Stimulated activated CD4-positive, alpha-beta T cell treated with anti-CD3 and anti-CD28 coated beads, Interleukin-4, amount 100 ng/mL, for 24 hours (primary cell): Measurements from ENCODE around the gene APLNR.

Experiments
- DNase-seq: peaks from one replicate; pipeline ENCODE4 v3.0.0-alpha.2; 2020

Gene APLNR

DNA sequence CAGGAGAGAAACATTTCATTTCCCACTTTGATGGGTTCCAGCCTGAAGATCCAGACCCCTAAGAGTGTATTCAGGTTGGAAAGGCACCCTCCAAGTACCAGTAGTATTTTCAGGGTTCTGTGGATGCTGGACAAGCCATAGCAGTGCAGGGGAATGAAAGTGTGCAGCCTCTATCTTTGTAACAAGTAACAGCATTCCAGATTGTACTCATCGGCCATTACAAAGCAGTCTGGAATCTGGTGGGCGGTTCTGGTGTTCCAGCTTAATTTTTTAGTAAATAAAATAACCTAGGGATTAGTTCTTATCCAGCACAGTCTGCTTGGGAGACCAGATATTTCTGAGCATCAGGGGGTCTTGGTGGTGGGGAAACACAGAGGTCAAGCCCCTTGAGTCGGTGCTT lies 22.6 kb downstream of the APLNR start:
- DNase-seq, result no peak

DNA sequence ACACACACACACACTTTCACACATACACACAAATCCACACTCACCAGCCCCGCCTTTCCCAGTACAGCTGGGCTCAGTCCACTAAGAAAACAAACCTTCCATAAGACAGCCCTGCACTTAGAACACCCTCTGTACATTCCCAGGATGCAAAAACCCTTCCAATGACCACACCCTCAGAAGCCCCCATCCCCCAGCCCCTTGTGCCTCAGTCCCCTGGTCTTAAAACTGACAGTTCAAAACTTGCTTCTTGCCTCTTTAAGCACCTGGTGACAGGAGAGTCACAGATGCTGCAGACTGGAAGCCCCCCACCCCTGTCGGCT lies 23.0 kb downstream of the APLNR start:
- no peak for DNase-seq

DNA sequence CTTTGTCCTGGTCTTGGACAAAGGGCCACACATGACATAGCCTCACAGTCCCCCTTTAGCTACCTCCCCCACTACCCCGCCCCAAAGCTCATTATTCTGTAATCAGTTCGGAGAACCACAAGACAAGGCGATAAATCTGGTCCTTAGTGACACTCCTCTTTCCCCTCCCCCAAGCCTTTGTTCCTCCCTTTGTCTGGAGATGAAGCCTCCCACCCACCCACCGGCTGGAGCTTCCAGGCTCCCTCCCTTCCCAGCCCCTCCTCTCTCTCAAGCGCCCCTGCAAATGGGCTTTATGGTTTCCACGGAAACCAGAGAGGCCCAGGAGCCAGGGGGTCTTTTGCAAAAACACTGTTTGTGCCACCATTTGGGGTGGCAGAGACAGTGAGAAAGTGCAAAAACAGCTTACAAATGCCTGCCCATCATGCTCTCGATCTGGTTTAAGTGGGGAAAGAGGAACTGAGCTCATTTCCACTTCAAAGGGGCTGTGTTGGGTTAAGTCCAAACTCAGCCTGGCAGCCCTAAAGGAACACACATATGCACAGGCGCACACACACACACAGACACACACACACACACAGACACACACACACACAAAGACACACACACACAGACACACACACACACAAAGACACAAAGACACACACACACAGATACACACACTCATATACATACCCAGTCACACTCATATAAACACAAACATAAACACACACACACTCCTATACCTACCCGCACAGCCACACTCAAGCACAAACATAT lies 23.5 kb downstream of the APLNR start:
- no peak for DNase-seq

DNA sequence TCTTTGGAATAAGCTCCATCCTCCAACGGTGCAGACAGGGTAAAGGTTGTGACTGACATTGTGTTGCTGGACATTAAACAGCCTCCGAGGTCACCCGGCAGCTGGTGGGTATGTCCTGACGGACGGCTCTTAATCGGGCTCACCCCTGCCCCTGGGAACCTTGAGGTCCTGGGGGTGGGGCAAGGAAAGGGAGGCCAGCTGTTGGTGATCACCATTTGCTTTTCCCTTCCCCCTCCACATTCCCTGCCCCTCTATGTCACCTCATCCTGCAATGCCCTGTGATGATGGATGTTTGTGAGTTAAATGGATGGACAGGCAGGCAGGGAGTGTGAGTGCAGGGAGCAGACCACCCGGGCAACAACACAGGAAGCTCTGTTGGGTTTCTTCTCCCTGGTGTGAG lies 26.3 kb downstream of the APLNR start:
- DNase-seq, result no peak

DNA sequence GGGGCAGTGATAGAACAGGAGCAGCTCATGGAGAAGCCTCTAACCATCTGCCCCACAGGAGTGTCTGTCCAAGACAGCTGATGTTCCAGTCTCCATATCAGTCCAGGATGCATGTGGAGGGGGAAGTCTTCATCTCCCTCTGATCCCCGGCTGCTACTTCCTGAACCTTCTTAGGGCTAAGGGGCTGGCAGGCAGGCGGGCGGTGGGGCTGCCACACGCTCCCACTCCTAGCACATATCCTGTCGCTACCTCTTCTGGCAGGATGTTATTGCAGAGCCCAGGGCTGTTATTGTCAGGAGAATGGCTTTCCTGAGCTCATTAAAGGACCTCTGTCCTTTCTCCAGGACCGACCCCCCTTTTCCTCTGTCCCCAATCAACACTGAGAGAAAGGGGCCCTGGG lies 29.9 kb downstream of the APLNR start:
- no peak for DNase-seq

DNA sequence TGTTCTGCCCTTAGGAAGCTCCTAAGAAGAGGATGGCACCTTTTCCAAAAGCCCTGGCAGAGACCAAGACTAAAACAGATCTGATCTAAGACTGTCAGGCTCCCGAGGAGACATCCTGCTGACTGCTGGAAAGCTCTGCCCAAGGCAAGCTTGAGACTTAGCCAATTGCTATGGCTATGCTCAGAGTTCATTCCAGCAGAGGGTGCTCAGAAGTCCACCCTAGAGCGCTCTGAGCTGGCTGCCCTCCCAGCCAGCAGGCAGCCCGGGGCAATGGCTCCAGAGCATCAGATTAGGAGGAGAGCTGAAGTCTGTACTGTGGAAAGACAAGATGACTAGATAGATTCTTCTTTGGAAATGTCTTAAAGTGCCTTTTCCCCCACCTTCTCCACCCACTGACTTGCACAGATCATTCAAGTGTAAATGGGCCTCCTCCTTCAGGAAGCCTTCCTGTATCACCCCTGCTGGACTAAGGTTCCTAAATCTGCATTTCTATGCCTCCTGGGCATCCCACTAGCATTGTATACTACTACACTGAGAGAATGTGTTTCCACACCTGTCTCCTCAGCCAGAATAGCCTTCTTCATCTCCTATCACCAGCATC lies 31.9 kb downstream of the APLNR start:
- no peak for DNase-seq

- no peak for DNase-seq
Measured at GRCh38 chr11:57203882-57204480, 33.1 kb downstream of the APLNR start.

- no peak for DNase-seq
Measured at GRCh38 chr11:57203359-57203758, 33.7 kb downstream of the APLNR start.

DNA sequence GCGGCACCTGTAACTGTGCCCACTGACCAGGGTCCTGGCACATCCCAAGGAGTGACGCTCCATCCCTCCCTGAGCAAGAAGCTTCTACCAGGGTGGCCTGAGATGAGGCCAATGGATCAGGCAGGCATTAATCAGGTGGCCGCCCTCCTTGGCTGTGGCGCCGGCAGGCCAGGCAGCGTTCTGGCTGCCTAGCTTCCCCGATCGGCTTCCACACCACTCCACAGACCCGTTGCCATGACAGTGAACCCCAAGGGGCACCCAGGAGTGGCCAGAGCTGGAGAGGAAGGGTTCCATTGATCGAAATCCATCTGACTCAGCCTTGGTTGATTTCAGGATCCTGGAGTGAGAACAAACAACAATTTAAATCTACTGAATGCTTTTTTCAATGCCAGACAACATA lies 34.8 kb downstream of the APLNR start:
- DNase-seq, result no peak

- DNase-seq, result no peak
Measured at GRCh38 chr11:57200917-57201316, 36.1 kb downstream of the APLNR start.

- no peak for DNase-seq
Measured at GRCh38 chr11:57199330-57199729, 37.7 kb downstream of the APLNR start.

GRCh38 chr11:57197762-57198161 lies 39.3 kb downstream of the APLNR start:
- no peak for DNase-seq

- no peak for DNase-seq
Measured at GRCh38 chr11:57196596-57196995, 40.5 kb downstream of the APLNR start.

DNA sequence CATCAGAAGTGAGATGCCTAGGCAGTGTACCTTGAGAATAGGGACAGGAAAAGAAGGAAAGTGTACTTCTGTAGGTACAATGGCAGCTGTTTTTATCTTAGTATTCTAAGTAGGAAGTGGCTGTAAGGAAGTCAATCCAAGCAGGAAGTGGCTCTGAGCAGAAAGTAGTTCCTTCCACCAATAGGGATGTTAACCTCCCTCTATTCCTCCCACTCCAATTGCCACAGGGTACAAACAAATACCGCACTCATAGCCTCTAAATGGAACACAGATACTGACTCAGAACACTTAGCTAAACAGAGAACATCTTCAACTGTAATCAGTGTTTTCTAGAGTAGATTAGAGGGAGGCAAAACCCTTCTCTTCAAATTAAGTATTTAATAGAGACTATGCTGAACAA lies 44.7 kb downstream of the APLNR start:
- DNase-seq, result no peak

DNA sequence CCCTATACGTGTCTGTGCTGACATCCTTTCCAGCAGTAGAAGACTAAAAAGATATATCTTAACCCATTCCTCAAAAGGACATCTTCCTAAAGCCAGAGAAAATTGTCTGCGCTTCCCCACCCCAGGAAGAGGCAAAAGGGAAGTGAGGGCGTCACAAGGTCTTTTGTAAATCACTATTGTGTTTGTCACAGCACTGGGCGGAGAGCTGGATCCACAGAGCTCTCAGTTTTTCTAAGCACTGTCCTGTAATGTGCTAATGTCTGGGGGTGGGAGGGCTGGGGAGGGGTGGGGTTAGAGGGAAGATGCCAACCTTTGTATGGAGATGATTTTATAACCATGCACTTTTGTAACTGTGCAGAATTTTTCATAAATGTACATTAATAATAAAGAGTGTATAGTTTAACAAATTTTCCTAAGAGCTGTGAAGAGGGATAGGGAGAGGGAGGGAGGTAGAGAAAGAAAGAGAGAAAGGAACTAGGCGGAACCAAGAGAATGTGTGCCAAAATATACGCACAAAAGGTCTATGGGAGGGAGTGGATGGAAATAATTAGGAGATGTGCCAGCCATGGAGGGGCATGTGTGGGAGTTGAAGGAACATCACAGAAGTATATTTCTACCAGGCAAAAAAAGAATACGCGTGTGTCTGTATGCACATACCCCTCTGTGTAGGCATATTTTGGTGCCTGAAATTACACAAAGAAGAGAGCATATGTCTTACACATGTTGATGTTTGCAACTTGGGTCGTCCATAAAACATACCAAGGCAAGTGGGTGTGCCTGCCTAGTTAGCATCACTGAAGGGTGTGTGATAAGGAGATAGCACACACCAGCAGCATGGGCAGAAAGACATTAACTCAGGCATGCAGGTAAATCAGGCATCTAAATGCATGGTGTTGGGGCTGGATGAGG lies 45.5 kb downstream of the APLNR start:
- DNase-seq, result no peak

GRCh38 chr11:57190548-57190947 lies 46.5 kb downstream of the APLNR start:
- DNase-seq, result no peak
